ENCODE results near the gene NXN. TPM values are rescaled to one million over a fixed set of nuclear protein-coding genes. Genes with fewer than 3 reads are reported as not detected.
"Not testable (repeated sequence)": the region's sequence is repeated elsewhere in the genome, so short reads cannot be mapped to it uniquely, and the experiment has no call there.

Gene NXN
- total and polyA plus RNA-seq, 3 donors from 2014 or later: 22.9 to 26.0 (median 23.0) TPM

DNA sequence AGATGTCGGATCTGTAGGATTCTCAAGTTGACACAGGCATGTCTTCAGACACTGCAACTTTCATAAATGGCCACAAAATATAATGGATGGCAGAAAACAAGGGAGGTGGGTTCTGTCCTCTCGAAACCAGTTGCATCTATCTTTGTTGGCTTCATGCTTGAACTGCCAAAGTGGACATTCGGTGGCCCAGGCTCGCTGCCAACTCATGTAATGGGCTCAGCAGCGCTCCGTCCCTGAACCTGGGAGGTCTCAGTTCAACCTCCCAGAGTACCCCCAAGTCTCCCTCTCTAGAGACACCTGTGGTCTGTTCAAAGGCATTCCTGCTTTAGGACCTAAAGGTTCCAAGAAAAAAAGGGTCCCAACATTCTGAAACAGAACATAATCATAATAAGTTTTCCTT lies 71.9 kb downstream of the NXN start:
- Histone ChIP-seq H3K9me3 (no peaks in the 10 kb centered on the region), H3K27ac (no peak overlapping the region), H3K4me1 (peaks cover 10% of the 10 kb centered on the region), H3K4me3 (no peak overlapping the region), H3K27me3 (no peaks in the 10 kb centered on the region), H3K36me3 (ENCODE audit: low read depth, missing control alignments) (no peaks in the 10 kb centered on the region)
- TF ChIP-seq, protein P1, sequence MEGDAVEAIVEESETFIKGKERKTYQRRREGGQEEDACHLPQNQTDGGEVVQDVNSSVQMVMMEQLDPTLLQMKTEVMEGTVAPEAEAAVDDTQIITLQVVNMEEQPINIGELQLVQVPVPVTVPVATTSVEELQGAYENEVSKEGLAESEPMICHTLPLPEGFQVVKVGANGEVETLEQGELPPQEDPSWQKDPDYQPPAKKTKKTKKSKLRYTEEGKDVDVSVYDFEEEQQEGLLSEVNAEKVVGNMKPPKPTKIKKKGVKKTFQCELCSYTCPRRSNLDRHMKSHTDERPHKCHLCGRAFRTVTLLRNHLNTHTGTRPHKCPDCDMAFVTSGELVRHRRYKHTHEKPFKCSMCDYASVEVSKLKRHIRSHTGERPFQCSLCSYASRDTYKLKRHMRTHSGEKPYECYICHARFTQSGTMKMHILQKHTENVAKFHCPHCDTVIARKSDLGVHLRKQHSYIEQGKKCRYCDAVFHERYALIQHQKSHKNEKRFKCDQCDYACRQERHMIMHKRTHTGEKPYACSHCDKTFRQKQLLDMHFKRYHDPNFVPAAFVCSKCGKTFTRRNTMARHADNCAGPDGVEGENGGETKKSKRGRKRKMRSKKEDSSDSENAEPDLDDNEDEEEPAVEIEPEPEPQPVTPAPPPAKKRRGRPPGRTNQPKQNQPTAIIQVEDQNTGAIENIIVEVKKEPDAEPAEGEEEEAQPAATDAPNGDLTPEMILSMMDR (IDR thresholded peaks at IDR 0.05): no peak
- no peak for TF ChIP-seq POLR2A (IDR thresholded peaks at IDR 0.05)
- intact Hi-C loops (cut with DNase I; ENCODE audit: low total_unique reads): no loop called here
- 74 to 86% methylated on average over 6 of the region's 6 CpGs for WGBS, 2 donors
- DNase-seq: no peak

DNA sequence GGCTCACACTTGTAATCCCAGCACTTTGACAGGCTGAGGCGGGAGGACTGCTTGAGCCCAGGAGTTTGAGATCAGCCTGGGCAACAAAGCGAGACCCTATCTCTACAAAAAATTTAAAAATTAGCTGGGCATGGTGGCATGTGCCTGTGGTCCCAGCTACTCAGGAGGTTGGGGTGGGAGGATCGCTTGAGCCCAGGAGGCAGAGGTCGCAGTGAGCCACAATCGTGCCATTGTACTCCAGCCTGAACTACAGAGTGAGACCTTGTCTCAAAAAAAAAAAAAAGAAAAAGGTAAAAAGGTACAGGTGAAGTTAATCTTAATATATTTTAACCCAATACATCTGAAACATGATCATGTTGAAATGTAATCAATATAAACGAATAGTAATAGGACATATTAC lies 73.9 kb downstream of the NXN start:
- H3K27ac ChIP-seq; intact Hi-C loops (cut with DNase I; ENCODE audit: low total_unique reads); DNase-seq; H3K27me3 ChIP-seq; H3K9me3 ChIP-seq; H3K4me3 ChIP-seq; H3K36me3 ChIP-seq (ENCODE audit: low read depth, missing control alignments): not testable (repeated sequence)
- H3K4me1 ChIP-seq: peaks cover 13% of the 10 kb centered on the region
- 93 to 94% methylated on average over 6 of the region's 6 CpGs for whole genome bisulfite sequencing, 2 donors

DNA sequence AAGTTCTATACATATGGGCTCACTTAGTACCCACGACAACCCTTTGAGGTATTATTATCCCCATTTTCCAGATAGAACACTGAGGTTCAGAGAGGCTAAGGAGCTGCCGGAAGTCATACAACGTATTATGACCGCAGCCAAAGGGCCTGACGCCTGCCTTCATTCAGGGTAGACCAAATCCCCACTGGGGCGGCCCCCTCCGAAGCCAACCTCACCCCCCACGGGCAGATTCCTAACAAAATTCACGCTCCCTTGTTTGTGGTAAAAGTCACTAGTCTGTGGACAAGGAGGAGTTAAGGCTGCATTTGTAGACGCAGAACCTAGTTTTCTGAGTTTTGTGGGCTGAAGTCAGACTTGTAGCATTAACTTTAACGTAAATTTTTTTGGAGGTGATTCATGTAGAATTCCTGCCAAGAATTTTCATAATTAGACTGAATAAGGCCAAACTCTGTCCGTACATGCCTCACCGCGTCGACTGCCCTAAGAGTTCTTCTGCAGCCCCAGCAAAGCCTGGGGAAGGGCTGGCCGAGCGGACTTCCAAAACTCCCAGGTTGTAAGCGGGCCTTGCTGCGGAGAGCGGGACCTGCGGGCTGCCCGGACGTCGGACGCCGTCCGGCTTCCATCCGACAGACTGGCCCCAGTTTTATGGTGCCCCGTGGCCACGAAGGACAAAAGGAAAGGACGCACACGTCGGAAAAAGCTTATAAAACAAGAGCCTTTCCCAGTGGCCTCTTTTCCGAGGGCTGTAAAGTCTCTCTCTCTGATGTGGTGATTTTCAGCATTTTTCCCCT lies 75.7 kb downstream of the NXN start:
- no peak for DNase-seq
- H3K4me3 ChIP-seq: no peak overlapping the region
- WGBS, 2 donors: 63 to 69% methylated on average over 34 of the region's 34 CpGs
- H3K9me3 ChIP-seq: no peaks in the 10 kb centered on the region
- no peaks in the 10 kb centered on the region for H3K36me3 ChIP-seq (ENCODE audit: low read depth, missing control alignments)
- H3K27me3 ChIP-seq: no peaks in the 10 kb centered on the region
- TF ChIP-seq, protein P1 (IDR thresholded peaks at IDR 0.05): no peak
- intact Hi-C loops (cut with DNase I; ENCODE audit: low total_unique reads): no loop called here
- peaks cover 6% of the 10 kb centered on the region for H3K4me1 ChIP-seq
- peak overlapping the region in 1 of 2 donors; percentile 45 for H3K27ac ChIP-seq

DNA sequence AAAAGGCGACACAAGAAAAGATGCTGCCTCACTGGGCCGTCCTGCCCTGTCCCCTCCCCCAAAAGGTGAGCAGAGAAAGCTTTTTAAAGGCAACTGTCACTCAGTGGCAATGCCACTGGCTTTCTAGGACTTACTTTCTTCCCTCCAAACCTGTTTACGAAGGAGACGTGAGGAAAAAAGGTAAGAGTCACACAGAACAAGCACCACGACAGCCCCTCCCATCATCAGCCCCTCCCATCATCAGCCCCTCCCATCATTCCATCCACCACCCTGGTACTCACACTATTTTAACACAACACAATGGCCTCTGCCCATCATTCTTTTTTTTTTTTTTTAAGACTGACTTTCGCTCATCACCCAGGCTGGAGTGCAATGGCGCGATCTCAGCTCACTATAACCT lies 77.1 kb downstream of the NXN start:
- 90 to 91% methylated on average over 8 of the region's 8 CpGs for WGBS, 2 donors
- no peak overlapping the region for H3K27ac ChIP-seq
- no peak for DNase-seq
- no peak overlapping the region for H3K4me3 ChIP-seq
- H3K9me3 ChIP-seq: no peaks in the 10 kb centered on the region
- TF ChIP-seq POLR2A (IDR thresholded peaks at IDR 0.05): no peak
- TF ChIP-seq, protein P1 (IDR thresholded peaks at IDR 0.05): no peak
- H3K4me1 ChIP-seq: peaks cover 3% of the 10 kb centered on the region
- H3K36me3 ChIP-seq (ENCODE audit: low read depth, missing control alignments): no peaks in the 10 kb centered on the region
- no peaks in the 10 kb centered on the region for H3K27me3 ChIP-seq
- intact Hi-C loops (cut with DNase I; ENCODE audit: low total_unique reads): no loop called here

DNA sequence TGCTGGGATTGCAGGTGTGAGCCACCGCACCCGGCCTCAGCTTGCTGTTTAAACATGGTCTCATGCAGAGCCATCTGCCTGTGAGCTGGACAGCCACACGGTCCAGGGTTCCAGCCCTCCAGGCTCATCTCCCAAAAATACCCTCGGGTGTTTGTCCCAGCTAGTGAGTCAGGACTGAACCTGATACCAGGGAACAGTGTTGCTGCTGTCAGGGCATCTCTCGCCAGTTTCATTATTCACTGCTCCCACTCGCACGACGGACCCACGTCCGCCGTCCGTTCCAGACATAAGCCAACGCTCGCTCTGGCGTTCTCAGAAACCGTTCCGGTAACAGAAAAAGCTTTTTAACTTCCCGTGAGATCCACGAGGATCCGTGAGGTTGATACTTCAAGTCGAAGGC lies 77.6 kb downstream of the NXN start:
- TF ChIP-seq, protein P1 (IDR thresholded peaks at IDR 0.05): no peak
- TF ChIP-seq POLR2A (IDR thresholded peaks at IDR 0.05): no peak
- Histone ChIP-seq H3K9me3 (no peaks in the 10 kb centered on the region), H3K4me3 (no peak overlapping the region), H3K4me1 (peaks cover 3% of the 10 kb centered on the region), H3K27ac (peak overlapping the region in 1 of 2 donors; percentile 60), H3K27me3 (no peaks in the 10 kb centered on the region), H3K36me3 (ENCODE audit: low read depth, missing control alignments) (no peaks in the 10 kb centered on the region)
- WGBS, 2 donors: 91 to 92% methylated on average over 20 to 21 of the region's 21 CpGs
- DNase-seq: no peak
- intact Hi-C loops (cut with DNase I; ENCODE audit: low total_unique reads): no loop called here
